ENCODE results near the gene ETV6.

Gene ETV6

DNA sequence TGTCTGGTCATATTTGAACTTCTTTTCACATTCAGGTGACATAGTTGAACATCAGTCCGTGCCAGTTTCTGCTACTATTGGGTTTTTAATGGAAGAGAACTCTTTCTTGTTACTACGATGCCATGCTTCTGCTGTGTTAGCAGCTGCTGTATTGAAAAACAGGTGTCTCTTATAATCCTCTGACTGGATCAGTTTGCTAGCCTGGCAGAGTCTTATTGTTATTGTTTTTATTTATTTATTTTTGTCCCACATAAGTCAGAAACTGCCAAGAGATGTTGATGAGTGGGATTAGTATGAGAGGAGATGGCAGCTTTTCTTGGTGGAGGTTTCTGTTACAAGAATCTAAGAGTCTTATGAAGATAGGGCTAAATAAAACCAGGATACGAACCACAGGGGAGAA lies 14.6 kb downstream of the ETV6 start:
- no peak overlapping the region for H3K4me2 ChIP-seq (ENCODE audit: insufficient read depth, low read length)
- TF ChIP-seq EZH2 (IDR thresholded peaks at IDR 0.05; ENCODE audit: borderline replicate concordance, low read depth, low read length, severe bottlenecking), result no peak
- TF ChIP-seq, protein P1, sequence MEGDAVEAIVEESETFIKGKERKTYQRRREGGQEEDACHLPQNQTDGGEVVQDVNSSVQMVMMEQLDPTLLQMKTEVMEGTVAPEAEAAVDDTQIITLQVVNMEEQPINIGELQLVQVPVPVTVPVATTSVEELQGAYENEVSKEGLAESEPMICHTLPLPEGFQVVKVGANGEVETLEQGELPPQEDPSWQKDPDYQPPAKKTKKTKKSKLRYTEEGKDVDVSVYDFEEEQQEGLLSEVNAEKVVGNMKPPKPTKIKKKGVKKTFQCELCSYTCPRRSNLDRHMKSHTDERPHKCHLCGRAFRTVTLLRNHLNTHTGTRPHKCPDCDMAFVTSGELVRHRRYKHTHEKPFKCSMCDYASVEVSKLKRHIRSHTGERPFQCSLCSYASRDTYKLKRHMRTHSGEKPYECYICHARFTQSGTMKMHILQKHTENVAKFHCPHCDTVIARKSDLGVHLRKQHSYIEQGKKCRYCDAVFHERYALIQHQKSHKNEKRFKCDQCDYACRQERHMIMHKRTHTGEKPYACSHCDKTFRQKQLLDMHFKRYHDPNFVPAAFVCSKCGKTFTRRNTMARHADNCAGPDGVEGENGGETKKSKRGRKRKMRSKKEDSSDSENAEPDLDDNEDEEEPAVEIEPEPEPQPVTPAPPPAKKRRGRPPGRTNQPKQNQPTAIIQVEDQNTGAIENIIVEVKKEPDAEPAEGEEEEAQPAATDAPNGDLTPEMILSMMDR (IDR thresholded peaks at IDR 0.05; ENCODE audit: borderline replicate concordance, extremely low read depth, low read length, poor library complexity, severe bottlenecking), result no peak
- H3K79me2 ChIP-seq (ENCODE audit: insufficient read depth, low read length), result peaks cover 100% of the 10 kb centered on the region
- no peak overlapping the region for H2AFZ ChIP-seq (ENCODE audit: low read depth, low read length)
- no peaks in the 10 kb centered on the region for H3K9me3 ChIP-seq (ENCODE audit: insufficient read depth, low read length, severe bottlenecking)
- H3K27me3 ChIP-seq (ENCODE audit: insufficient read depth, low read length, poor library complexity), result no peaks in the 10 kb centered on the region
- peaks cover 53% of the 10 kb centered on the region for H3K36me3 ChIP-seq (ENCODE audit: insufficient read depth, low read length)
- H3K9ac ChIP-seq (ENCODE audit: low read depth, low read length), result no peak overlapping the region
- peaks cover 89% of the 10 kb centered on the region for H4K20me1 ChIP-seq (ENCODE audit: insufficient read depth, low read length)
- no peak overlapping the region for H3K4me3 ChIP-seq (ENCODE audit: low read depth in 1 of 2, low read length in 2 of 2)
- DNase-seq (no peak), ATAC-seq (ENCODE audit: insufficient read depth, low read depth) (no peak)
- no peak overlapping the region for H3K27ac ChIP-seq (ENCODE audit: low read length)
- H3K4me1 ChIP-seq (ENCODE audit: insufficient read depth, low read length), result peaks cover 6% of the 10 kb centered on the region; the same call in 1 of the 2 replicates

DNA sequence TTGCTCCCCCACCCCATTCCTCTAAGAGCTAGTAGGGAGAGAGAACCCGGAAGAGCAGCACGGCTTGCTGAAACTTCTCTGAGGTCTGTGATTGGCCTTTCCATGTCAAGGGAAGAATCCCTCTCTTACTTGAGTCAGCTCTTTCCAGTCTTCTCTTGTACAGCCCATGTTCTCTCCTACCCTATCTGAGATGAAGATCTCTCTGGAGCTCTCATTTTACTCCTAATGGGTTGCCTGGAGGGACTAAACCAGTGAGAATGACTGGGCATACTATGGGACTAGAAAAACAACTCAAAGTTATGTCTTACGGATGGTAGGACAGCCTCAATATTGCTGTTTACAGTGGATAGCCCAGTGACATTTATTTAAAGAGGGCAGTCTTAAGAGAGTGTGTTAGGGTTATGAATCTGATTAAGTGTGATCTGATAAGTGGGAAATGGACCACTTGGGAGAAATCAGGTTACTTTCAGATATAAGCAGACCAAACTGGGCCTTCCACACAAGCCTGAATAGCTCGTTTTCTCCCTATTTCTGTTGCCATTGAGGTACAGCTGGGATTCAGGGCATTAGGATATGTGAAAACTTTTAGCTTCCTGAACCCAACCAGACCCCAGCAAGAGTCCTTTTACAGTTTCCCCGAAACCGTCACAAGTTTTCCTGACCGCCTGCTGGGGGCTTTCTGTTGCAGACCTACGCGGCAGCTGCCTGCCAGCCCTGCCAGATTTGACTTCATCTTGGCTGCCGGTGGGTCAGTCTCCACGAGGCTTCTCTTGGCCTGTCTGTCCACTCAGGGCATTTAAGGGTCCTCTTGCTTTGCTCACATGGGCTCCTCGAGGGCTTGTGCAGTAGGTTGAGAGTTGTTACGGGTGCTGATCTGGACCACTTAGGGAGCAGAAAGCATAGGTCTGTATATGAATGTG lies 16.9 kb downstream of the ETV6 start:
- Histone ChIP-seq H3K27me3 (ENCODE audit: insufficient read depth, low read length, poor library complexity) (no peaks in the 10 kb centered on the region), H3K4me2 (ENCODE audit: insufficient read depth, low read length) (no peak overlapping the region), H3K4me1 (ENCODE audit: insufficient read depth, low read length) (0 out of 2 replicates have a peak, but pooled peaks cover 1% of the 10 kb centered on the region), H4K20me1 (ENCODE audit: insufficient read depth, low read length) (peaks cover 90% of the 10 kb centered on the region), H3K9ac (ENCODE audit: low read depth, low read length) (no peak overlapping the region), H3K27ac (ENCODE audit: low read length) (peak overlapping the region; percentile 29; the same call in 1 of the 2 replicates), H3K9me3 (ENCODE audit: insufficient read depth, low read length, severe bottlenecking) (no peaks in the 10 kb centered on the region), H3K36me3 (ENCODE audit: insufficient read depth, low read length) (peaks cover 44% of the 10 kb centered on the region), H2AFZ (ENCODE audit: low read depth, low read length) (no peak overlapping the region), H3K79me2 (ENCODE audit: insufficient read depth, low read length) (peaks cover 100% of the 10 kb centered on the region), H3K4me3 (ENCODE audit: low read depth in 1 of 2, low read length in 2 of 2) (no peak overlapping the region)
- TF ChIP-seq EZH2 (IDR thresholded peaks at IDR 0.05; ENCODE audit: borderline replicate concordance, low read depth, low read length, severe bottlenecking), result no peak
- TF ChIP-seq, protein P1 (IDR thresholded peaks at IDR 0.05; ENCODE audit: borderline replicate concordance, extremely low read depth, low read length, poor library complexity, severe bottlenecking), result no peak
- ATAC-seq (ENCODE audit: insufficient read depth, low read depth) (no peak), DNase-seq (no peak)

DNA sequence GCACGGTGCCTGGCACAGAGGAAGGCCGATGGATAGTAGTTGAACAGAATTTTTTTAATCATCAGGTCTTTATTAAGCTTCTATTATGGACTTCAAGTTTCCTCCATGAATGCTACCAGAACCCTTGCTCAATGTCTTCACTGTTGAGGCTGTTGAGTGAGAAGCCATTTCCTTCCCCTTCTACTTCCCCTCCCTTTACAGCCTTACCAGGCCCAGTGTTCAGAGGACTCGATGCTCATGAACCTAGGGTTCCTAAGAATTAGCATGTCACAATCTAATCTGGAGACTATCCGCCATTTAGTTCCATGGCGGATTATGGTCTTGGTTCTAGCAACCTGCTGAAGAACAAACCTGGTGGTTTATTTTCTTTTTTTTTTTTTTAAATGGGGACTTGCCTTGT lies 17.7 kb downstream of the ETV6 start:
- Histone ChIP-seq H3K4me1 (ENCODE audit: insufficient read depth, low read length) (no peaks in the 10 kb centered on the region), H3K27me3 (ENCODE audit: insufficient read depth, low read length, poor library complexity) (no peaks in the 10 kb centered on the region), H4K20me1 (ENCODE audit: insufficient read depth, low read length) (peaks cover 90% of the 10 kb centered on the region), H3K36me3 (ENCODE audit: insufficient read depth, low read length) (peaks cover 36% of the 10 kb centered on the region), H3K9ac (ENCODE audit: low read depth, low read length) (no peak overlapping the region), H3K4me2 (ENCODE audit: insufficient read depth, low read length) (no peak overlapping the region), H3K9me3 (ENCODE audit: insufficient read depth, low read length, severe bottlenecking) (no peaks in the 10 kb centered on the region), H3K79me2 (ENCODE audit: insufficient read depth, low read length) (peaks cover 100% of the 10 kb centered on the region), H3K4me3 (ENCODE audit: low read depth in 1 of 2, low read length in 2 of 2) (no peak overlapping the region), H3K27ac (ENCODE audit: low read length) (no peak overlapping the region), H2AFZ (ENCODE audit: low read depth, low read length) (no peak overlapping the region)
- TF ChIP-seq EZH2 (IDR thresholded peaks at IDR 0.05; ENCODE audit: borderline replicate concordance, low read depth, low read length, severe bottlenecking), result no peak
- TF ChIP-seq, protein P1 (IDR thresholded peaks at IDR 0.05; ENCODE audit: borderline replicate concordance, extremely low read depth, low read length, poor library complexity, severe bottlenecking), result no peak
- DNase-seq (no peak), ATAC-seq (ENCODE audit: insufficient read depth, low read depth) (no peak)
